ENCODE results near the gene TCF12. TPM values are rescaled to one million over a fixed set of nuclear protein-coding genes. Genes with fewer than 3 reads are reported as not detected.

TCF12 gene
- total RNA-seq, 6 experiments from 2014 or later = 106 to 200 (median 149) TPM

- Mint-ChIP-seq H3K27me3 (ENCODE audit: insufficient read depth) (no peaks in the 10 kb centered on the region; the same call in 1 of the 2 replicates), H3K9me3 (no peaks in the 10 kb centered on the region), H3K4me3 (peak overlapping the region; percentile 21; the same call in 1 of the 2 replicates), H3K36me3 (ENCODE audit: low read depth) (peaks cover 12% of the 10 kb centered on the region; the same call in 1 of the 2 replicates), H3K27ac (peak overlapping the region; percentile 56), H3K4me1 (ENCODE audit: low read depth) (peaks cover 65% of the 10 kb centered on the region)
- TF ChIP-seq, protein P1, sequence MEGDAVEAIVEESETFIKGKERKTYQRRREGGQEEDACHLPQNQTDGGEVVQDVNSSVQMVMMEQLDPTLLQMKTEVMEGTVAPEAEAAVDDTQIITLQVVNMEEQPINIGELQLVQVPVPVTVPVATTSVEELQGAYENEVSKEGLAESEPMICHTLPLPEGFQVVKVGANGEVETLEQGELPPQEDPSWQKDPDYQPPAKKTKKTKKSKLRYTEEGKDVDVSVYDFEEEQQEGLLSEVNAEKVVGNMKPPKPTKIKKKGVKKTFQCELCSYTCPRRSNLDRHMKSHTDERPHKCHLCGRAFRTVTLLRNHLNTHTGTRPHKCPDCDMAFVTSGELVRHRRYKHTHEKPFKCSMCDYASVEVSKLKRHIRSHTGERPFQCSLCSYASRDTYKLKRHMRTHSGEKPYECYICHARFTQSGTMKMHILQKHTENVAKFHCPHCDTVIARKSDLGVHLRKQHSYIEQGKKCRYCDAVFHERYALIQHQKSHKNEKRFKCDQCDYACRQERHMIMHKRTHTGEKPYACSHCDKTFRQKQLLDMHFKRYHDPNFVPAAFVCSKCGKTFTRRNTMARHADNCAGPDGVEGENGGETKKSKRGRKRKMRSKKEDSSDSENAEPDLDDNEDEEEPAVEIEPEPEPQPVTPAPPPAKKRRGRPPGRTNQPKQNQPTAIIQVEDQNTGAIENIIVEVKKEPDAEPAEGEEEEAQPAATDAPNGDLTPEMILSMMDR (IDR thresholded peaks at IDR 0.05) = no peak
- DNase-seq = peak; percentile 23
These were observed 199.8 kb downstream of the TCF12 start for GRCh38 chr15:57118013-57118799.

GRCh38 chr15:57122080-57122840 lies 203.8 kb downstream of the TCF12 start:
- peak overlapping the region; percentile 66 for H3K27ac Mint-ChIP-seq
- no peaks in the 10 kb centered on the region for H3K9me3 Mint-ChIP-seq
- H3K4me1 Mint-ChIP-seq (ENCODE audit: low read depth) = peaks cover 69% of the 10 kb centered on the region
- TF ChIP-seq, protein P1 (IDR thresholded peaks at IDR 0.05) = no peak
- DNase-seq = peak; percentile 5
- H3K27me3 Mint-ChIP-seq (ENCODE audit: insufficient read depth) = no peaks in the 10 kb centered on the region; the same call in 1 of the 2 replicates
- peak overlapping the region; percentile 55 for H3K4me3 Mint-ChIP-seq
- H3K36me3 Mint-ChIP-seq (ENCODE audit: low read depth) = peaks cover 12% of the 10 kb centered on the region; the same call in 1 of the 2 replicates

- TF ChIP-seq, protein P1 (IDR thresholded peaks at IDR 0.05) = no peak
- Mint-ChIP-seq H3K27me3 (ENCODE audit: insufficient read depth) (no peaks in the 10 kb centered on the region; the same call in 1 of the 2 replicates), H3K4me1 (ENCODE audit: low read depth) (peaks cover 57% of the 10 kb centered on the region), H3K9me3 (no peaks in the 10 kb centered on the region), H3K4me3 (no peak overlapping the region), H3K36me3 (ENCODE audit: low read depth) (peaks cover 20% of the 10 kb centered on the region), H3K27ac (no peak overlapping the region)
- no peak for DNase-seq
These were observed 205.6 kb downstream of the TCF12 start for GRCh38 chr15:57124036-57124435.

DNA sequence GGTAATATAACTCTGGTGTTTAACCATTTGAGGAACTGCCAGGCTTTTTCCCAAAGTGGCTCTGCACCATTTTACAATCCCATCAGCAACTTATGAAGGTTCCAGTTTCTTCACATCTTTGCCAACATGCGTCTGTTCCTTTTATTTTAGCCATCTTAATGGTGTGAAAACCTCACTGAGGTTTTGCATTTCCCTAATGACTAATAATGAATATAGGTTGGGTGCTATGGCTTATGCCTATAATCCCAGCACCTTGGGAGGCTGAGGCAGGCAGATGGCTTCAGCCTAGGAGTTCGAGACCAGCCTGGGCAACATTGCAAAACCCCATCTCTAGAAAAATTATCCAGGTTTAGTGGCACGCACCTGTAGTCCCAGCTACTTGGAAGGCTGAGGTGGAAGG lies 210.6 kb downstream of the TCF12 start:
- no peaks in the 10 kb centered on the region for H3K9me3 Mint-ChIP-seq
- H3K4me1 Mint-ChIP-seq (ENCODE audit: low read depth) = peaks cover 40% of the 10 kb centered on the region
- H3K27ac Mint-ChIP-seq = no peak overlapping the region
- H3K27me3 Mint-ChIP-seq (ENCODE audit: insufficient read depth) = no peaks in the 10 kb centered on the region
- H3K4me3 Mint-ChIP-seq = no peak overlapping the region
- TF ChIP-seq, protein P1 (IDR thresholded peaks at IDR 0.05) = no peak
- H3K36me3 Mint-ChIP-seq (ENCODE audit: low read depth) = peaks cover 13% of the 10 kb centered on the region
- DNase-seq = no peak

- no peaks in the 10 kb centered on the region for H3K9me3 Mint-ChIP-seq
- H3K36me3 Mint-ChIP-seq (ENCODE audit: low read depth) = peaks cover 13% of the 10 kb centered on the region
- H3K4me3 Mint-ChIP-seq = no peak overlapping the region
- peaks cover 56% of the 10 kb centered on the region for H3K4me1 Mint-ChIP-seq (ENCODE audit: low read depth)
- TF ChIP-seq, protein P1 (IDR thresholded peaks at IDR 0.05) = no peak
- no peak for DNase-seq
- H3K27ac Mint-ChIP-seq = no peak overlapping the region
- no peaks in the 10 kb centered on the region for H3K27me3 Mint-ChIP-seq (ENCODE audit: insufficient read depth)
These were observed 212.5 kb downstream of the TCF12 start for GRCh38 chr15:57130956-57131355.

All from HFFc6 (cell line).